OCI-LY7 (cell line): ENCODE data around the gene ZDHHC13. TPM values are rescaled to one million over a fixed set of nuclear protein-coding genes. Genes with fewer than 3 reads are reported as not detected.

ENCODE experiments used
- BruUV-seq: library from RNA; stranded (reverse); fragments of 400-500 nt; replicated peaks from 2 replicates; lab custom pipeline; 2021; lab: Mats Ljungman, UMichigan
- CTCF ChIA-PET: fragments of 300-600 bp; sonication (Branson Sonifier 250); formaldehyde crosslinking; loops from one replicate; lab custom pipeline; 2022; ENCODE audit warnings: antibody characterized with exemption; ENCODE audit not compliant: unreplicated experiment; lab: Charles Lee
- POLR2A ChIA-PET: fragments of 300-600 bp; sonication (Branson Sonifier 250); formaldehyde crosslinking; loops from one replicate; lab custom pipeline; 2022; ENCODE audit warnings: antibody characterized with exemption; lab: Charles Lee
- DNase-seq: peaks from one replicate; pipeline ENCODE4 v3.0.0-alpha.2; 2015; ENCODE audit warnings: low spot score
- H2AFZ ChIP-seq: fragments of 200-600 bp; sonication (generic), shearing (Covaris generic); 2 replicates; pipeline ENCODE4 v1.6.1; 2014; ENCODE audit warnings: mild to moderate bottlenecking, antibody characterized with exemption, low read length, moderate library complexity
- H3K27ac ChIP-seq: fragments of 200-600 bp; sonication (generic); 2 replicates; pipeline ENCODE4 v1.5.1; 2014; ENCODE audit warnings: mixed run types, low read depth, mild to moderate bottlenecking, moderate library complexity, low read length, inconsistent platforms; ENCODE audit not compliant: poor library complexity, severe bottlenecking
- H3K36me3 ChIP-seq: fragments of 200-600 bp; sonication (generic); 2 replicates; pipeline ENCODE4 v1.6.1; 2014; ENCODE audit warnings: mild to moderate bottlenecking, antibody characterized with exemption, low read length, moderate library complexity, mixed read lengths; ENCODE audit not compliant: insufficient read depth
- H3K4me1 ChIP-seq: fragments of 200-600 bp; sonication (generic); 2 replicates; pipeline ENCODE4 v1.5.1; 2014; ENCODE audit warnings: mild to moderate bottlenecking, low read length; ENCODE audit not compliant: insufficient read depth, poor library complexity, severe bottlenecking
- H3K4me2 ChIP-seq: fragments of 200-600 bp; sonication (generic); 2 replicates; pipeline ENCODE4 v1.6.1; 2014; ENCODE audit warnings: mild to moderate bottlenecking, low read length
- H3K4me3 ChIP-seq: fragments of 200-600 bp; sonication (generic); 2 replicates; pipeline ENCODE4 v1.5.1; 2014; ENCODE audit warnings: mild to moderate bottlenecking, low read depth, low read length; ENCODE audit not compliant: poor library complexity, severe bottlenecking
- H3K79me2 ChIP-seq: fragments of 200-600 bp; sonication (generic); 2 replicates; pipeline ENCODE4 v1.6.1; 2016; ENCODE audit warnings: low read depth, mild to moderate bottlenecking, low read length, moderate library complexity, mixed read lengths; ENCODE audit not compliant: insufficient read depth
- H3K9me2 ChIP-seq: fragments of 200-600 bp; sonication (generic); 2 replicates; pipeline ENCODE4 v1.6.1; 2016; ENCODE audit warnings: mild to moderate bottlenecking, low read length, mixed read lengths; ENCODE audit not compliant: insufficient read depth
- H3K9me3 ChIP-seq: fragments of 200-600 bp; sonication (generic); 2 replicates; pipeline ENCODE4 v1.6.1; 2014; ENCODE audit warnings: mild to moderate bottlenecking, mixed run types, low read length, mixed read lengths
- H4K20me1 ChIP-seq: fragments of 200-600 bp; sonication (generic); 2 replicates; pipeline ENCODE4 v1.6.1; 2014; ENCODE audit warnings: mild to moderate bottlenecking, antibody characterized with exemption, low read length, moderate library complexity, mixed read lengths; ENCODE audit not compliant: insufficient read depth
- EZH2phosphoT487 ChIP-seq: fragments of 200-600 bp; sonication (generic); IDR thresholded peaks from 2 replicates; pipeline ENCODE4 v1.6.1; 2018; ENCODE audit warnings: low read depth, borderline replicate concordance, mild to moderate bottlenecking, mixed run types, antibody characterized with exemption, low read length, moderate library complexity, mixed read lengths
- intact Hi-C: fragments of 100-400 bp; cut with micrococcal nuclease; formaldehyde crosslinking; loops from one replicate; pipeline ENCODE4 v1.10.0; 2022; ENCODE audit not compliant: unreplicated experiment
- total RNA-seq, 2 experiments: library from RNA; depleted of rRNA in 1 of 2; stranded (reverse); fragments of >200 nt in 1 of 2; shearing (Covaris generic) in 1 of 2; gene quantifications; 2 replicates each; pipeline ENCODE4 v1.2.3, GENCODE V29; 2014 to 2022
- TF ChIP-seq, protein P1 (sequence below): fragments of 200-600 bp; sonication (generic); conservative IDR thresholded peaks from 2 replicates; pipeline ENCODE4 v1.5.1; 2014; ENCODE audit warnings: mild to moderate bottlenecking, antibody characterized with exemption, low read length, moderate library complexity, mixed read lengths

Gene ZDHHC13
- total RNA-seq, 2 experiments from 2014 or later = 25.0 to 28.1 TPM

DNA sequence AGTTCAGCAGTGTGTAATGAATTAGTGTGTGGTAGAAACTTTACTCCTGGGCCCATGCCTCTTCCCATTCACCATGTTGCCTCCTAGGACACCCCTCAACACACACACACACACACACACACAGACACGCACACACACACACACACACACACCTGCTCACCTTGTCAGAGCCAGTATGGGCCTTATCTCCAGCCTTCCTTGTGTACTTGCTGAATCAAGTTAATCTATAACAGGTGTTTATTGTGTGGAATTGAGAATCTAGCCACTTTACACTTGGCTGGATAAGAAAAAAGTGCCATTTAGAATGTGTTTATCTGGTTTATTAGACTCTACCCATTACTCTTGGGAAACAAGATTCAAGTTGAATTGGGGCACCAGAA, 14.5 kb upstream of the ZDHHC13 start:
- Histone ChIP-seq H3K79me2 (no peaks in the 10 kb centered on the region), H4K20me1 (no peaks in the 10 kb centered on the region), H3K27ac (no peak overlapping the region), H3K4me2 (no peak overlapping the region), H3K9me3 (no peaks in the 10 kb centered on the region), H3K9me2 (no peaks in the 10 kb centered on the region), H3K36me3 (no peaks in the 10 kb centered on the region), H3K4me1 (no peaks in the 10 kb centered on the region), H3K4me3 (no peak overlapping the region), H2AFZ (no peak overlapping the region)
- CTCF ChIA-PET = no interaction called here
- DNase-seq = no peak
- intact Hi-C loops = no loop called here
- TF ChIP-seq, protein P1, sequence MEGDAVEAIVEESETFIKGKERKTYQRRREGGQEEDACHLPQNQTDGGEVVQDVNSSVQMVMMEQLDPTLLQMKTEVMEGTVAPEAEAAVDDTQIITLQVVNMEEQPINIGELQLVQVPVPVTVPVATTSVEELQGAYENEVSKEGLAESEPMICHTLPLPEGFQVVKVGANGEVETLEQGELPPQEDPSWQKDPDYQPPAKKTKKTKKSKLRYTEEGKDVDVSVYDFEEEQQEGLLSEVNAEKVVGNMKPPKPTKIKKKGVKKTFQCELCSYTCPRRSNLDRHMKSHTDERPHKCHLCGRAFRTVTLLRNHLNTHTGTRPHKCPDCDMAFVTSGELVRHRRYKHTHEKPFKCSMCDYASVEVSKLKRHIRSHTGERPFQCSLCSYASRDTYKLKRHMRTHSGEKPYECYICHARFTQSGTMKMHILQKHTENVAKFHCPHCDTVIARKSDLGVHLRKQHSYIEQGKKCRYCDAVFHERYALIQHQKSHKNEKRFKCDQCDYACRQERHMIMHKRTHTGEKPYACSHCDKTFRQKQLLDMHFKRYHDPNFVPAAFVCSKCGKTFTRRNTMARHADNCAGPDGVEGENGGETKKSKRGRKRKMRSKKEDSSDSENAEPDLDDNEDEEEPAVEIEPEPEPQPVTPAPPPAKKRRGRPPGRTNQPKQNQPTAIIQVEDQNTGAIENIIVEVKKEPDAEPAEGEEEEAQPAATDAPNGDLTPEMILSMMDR = no peak
- no peak for TF ChIP-seq EZH2phosphoT487
- no TSS peak for BruUV-seq
- POLR2A ChIA-PET = no interaction called here

DNA sequence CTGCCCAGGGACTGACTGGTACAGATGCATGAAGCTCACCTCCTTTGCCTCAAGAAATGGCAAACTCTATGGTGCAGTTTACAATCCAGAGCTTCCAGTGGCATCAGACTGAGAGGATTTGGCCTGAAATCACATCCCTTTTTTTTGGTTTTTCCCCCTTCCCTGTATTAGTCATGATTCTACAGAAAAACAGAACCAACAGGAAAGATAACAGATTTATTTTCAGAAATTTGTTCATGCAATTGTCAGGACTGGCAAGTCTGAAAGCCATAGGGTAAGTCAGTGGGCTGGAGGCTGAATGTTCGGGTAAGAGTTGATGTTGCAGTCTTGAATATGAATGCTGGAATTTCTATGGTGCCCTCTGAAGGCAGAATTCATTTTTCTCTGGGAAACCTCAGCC, 12.0 kb upstream of the ZDHHC13 start:
- POLR2A ChIA-PET = no interaction called here
- Histone ChIP-seq H3K36me3 (no peaks in the 10 kb centered on the region), H2AFZ (no peak overlapping the region), H3K9me3 (no peaks in the 10 kb centered on the region), H3K4me3 (no peak overlapping the region), H4K20me1 (no peaks in the 10 kb centered on the region), H3K9me2 (no peaks in the 10 kb centered on the region), H3K4me1 (no peaks in the 10 kb centered on the region), H3K79me2 (no peaks in the 10 kb centered on the region), H3K27ac (no peak overlapping the region), H3K4me2 (no peak overlapping the region)
- TF ChIP-seq, protein P1 = no peak
- no peak for TF ChIP-seq EZH2phosphoT487
- intact Hi-C loops = no loop called here
- DNase-seq = no peak
- no TSS peak for BruUV-seq
- CTCF ChIA-PET = interaction anchor here (0.6 kb wide), 1 partner anchor 102 kb away, joined by 3 read pairs; no protein-coding TSS in a partner anchor

DNA sequence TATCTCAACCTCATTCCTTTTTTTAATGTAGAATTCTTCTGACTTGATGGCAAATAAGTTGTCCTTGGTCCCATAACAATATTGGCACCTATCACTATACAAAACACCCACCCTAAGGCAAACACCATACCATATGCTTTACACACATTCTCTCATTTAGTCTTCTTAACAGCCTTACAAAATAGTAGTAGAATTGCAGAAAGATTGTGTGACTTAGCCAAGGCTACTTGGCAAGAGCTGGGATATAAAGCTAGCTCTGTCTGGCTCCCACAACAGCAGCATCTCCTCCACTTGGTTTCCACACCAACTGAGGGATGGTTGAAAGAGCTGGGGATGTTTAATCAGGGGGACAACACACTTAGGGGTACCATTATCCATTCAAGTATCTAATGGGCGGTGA, 9.8 kb upstream of the ZDHHC13 start:
- no TSS peak for BruUV-seq
- Histone ChIP-seq H3K9me3 (no peaks in the 10 kb centered on the region), H3K9me2 (no peaks in the 10 kb centered on the region), H3K27ac (no peak overlapping the region), H3K36me3 (no peaks in the 10 kb centered on the region), H4K20me1 (no peaks in the 10 kb centered on the region), H2AFZ (no peak overlapping the region), H3K79me2 (no peaks in the 10 kb centered on the region), H3K4me2 (no peak overlapping the region), H3K4me3 (no peak overlapping the region), H3K4me1 (no peaks in the 10 kb centered on the region)
- intact Hi-C loops = no loop called here
- ChIA-PET POLR2A (no interaction called here), CTCF (no interaction called here)
- TF ChIP-seq, protein P1 = no peak
- no peak for DNase-seq
